WERI-Rb-1 (cell line): Measurements from ENCODE around the gene CACNA1A.
A peak's percentile ranks its signal among the peaks of the same experiment; 100 is the strongest.

Source experiments
- DNase-seq: peaks from one replicate; pipeline ENCODE4 v3.0.0-alpha.2; 2020
- H3K27ac ChIP-seq: fragments of 250-450 bp; sonication (Bioruptor Pico); 2 replicates; pipeline ENCODE4 v1.5.1; 2020; ENCODE audit warnings: mild to moderate bottlenecking, moderate library complexity
- H3K27me3 ChIP-seq: fragments of 250-450 bp; sonication (Bioruptor Pico); 2 replicates; pipeline ENCODE4 v1.5.1; 2021; ENCODE audit warnings: mild to moderate bottlenecking, low read depth, moderate library complexity; ENCODE audit not compliant: insufficient read depth, severe bottlenecking
- H3K36me3 ChIP-seq: fragments of 250-450 bp; sonication (Bioruptor Pico); 2 replicates; pipeline ENCODE4 v1.5.1; 2020; ENCODE audit warnings: mild to moderate bottlenecking, moderate library complexity
- H3K4me3 ChIP-seq: 2 replicates; pipeline ENCODE4 v1.5.1; 2011; ENCODE audit warnings: low read depth, mild to moderate bottlenecking, control low read depth, low read length
- H3K9me3 ChIP-seq: fragments of 250-450 bp; sonication (Bioruptor Pico); 2 replicates; pipeline ENCODE4 v1.5.1; 2021; ENCODE audit warnings: mild to moderate bottlenecking, moderate library complexity; ENCODE audit not compliant: severe bottlenecking
- TF ChIP-seq, protein P1 (sequence below): IDR thresholded peaks from 2 replicates; pipeline ENCODE4 v1.5.1; 2011; ENCODE audit warnings: low read depth, mild to moderate bottlenecking, control low read depth, inconsistent platforms, low read length

The CACNA1A gene

GRCh38 chr19:13244920-13245319 is 261.4 kb downstream of the CACNA1A start:
- TF ChIP-seq, protein P1, sequence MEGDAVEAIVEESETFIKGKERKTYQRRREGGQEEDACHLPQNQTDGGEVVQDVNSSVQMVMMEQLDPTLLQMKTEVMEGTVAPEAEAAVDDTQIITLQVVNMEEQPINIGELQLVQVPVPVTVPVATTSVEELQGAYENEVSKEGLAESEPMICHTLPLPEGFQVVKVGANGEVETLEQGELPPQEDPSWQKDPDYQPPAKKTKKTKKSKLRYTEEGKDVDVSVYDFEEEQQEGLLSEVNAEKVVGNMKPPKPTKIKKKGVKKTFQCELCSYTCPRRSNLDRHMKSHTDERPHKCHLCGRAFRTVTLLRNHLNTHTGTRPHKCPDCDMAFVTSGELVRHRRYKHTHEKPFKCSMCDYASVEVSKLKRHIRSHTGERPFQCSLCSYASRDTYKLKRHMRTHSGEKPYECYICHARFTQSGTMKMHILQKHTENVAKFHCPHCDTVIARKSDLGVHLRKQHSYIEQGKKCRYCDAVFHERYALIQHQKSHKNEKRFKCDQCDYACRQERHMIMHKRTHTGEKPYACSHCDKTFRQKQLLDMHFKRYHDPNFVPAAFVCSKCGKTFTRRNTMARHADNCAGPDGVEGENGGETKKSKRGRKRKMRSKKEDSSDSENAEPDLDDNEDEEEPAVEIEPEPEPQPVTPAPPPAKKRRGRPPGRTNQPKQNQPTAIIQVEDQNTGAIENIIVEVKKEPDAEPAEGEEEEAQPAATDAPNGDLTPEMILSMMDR: no peak
- no peak overlapping the region for H3K4me3 ChIP-seq
- H3K27me3 ChIP-seq: peaks cover 11% of the 10 kb centered on the region
- no peak overlapping the region for H3K27ac ChIP-seq
- no peaks in the 10 kb centered on the region for H3K9me3 ChIP-seq
- no peak for DNase-seq
- no peaks in the 10 kb centered on the region for H3K36me3 ChIP-seq

- DNase-seq: no peak
- Histone ChIP-seq H3K36me3 (no peaks in the 10 kb centered on the region), H3K27me3 (peaks cover 6% of the 10 kb centered on the region), H3K27ac (no peak overlapping the region), H3K4me3 (no peak overlapping the region), H3K9me3 (no peaks in the 10 kb centered on the region)
- TF ChIP-seq, protein P1: 0 out of 2 replicates have a peak, but pooled peaks have one; percentile 22
Measured at GRCh38 chr19:13241231-13242104, 264.8 kb downstream of the CACNA1A start.

DNA sequence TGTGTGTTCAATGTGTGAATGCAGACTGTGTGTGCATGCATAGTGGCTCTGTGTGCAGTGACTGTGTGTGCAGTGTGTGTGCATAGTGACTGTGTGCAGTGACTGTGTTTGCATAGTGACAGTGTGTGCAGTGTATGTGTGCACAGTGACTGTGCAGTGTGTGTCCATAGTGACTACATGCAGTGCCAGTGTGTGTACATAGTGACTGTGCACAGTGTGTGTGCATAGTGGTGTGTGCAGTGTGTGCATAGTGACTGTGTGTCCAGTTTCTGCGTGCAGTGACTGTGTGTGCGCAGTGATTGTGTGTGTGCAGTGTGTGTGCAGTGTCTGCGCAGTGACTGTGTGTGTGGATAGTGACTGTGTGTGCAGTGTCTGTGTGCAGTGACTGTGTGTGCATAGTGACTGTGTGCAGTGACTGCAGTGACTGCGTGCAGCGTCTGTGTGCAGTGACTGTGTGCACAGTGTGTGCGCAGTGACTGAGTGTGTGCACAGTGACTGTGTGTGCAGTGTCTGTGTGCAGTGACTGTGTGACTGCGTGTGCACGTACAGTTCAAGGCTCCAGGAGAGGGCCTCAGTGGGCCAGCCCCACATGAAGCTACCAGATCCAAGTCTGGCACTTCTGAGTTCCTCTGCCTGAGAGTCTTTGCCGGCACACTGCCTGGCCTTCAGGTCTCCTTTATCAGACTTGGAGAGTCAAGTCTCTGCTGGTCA is 265.8 kb downstream of the CACNA1A start:
- Histone ChIP-seq H3K4me3 (no peak overlapping the region), H3K27ac (no peak overlapping the region), H3K9me3 (no peaks in the 10 kb centered on the region), H3K27me3 (peaks cover 6% of the 10 kb centered on the region), H3K36me3 (no peaks in the 10 kb centered on the region)
- TF ChIP-seq, protein P1: 0 out of 2 replicates have a peak, but pooled peaks have one; percentile 1
- DNase-seq: no peak

GRCh38 chr19:13238891-13239534 is 267.3 kb downstream of the CACNA1A start:
- Histone ChIP-seq H3K27me3 (peaks cover 3% of the 10 kb centered on the region), H3K27ac (no peak overlapping the region), H3K9me3 (no peaks in the 10 kb centered on the region), H3K4me3 (no peak overlapping the region), H3K36me3 (no peaks in the 10 kb centered on the region)
- TF ChIP-seq, protein P1: no peak
- no peak for DNase-seq

GRCh38 chr19:13234518-13234917 is 271.8 kb downstream of the CACNA1A start:
- no peak overlapping the region for H3K4me3 ChIP-seq
- no peaks in the 10 kb centered on the region for H3K27me3 ChIP-seq
- peak; percentile 77 for DNase-seq
- TF ChIP-seq, protein P1: peak; percentile 91
- no peaks in the 10 kb centered on the region for H3K36me3 ChIP-seq
- H3K27ac ChIP-seq: no peak overlapping the region
- H3K9me3 ChIP-seq: no peaks in the 10 kb centered on the region
